Naive thymus-derived CD4-positive, alpha-beta T cell (primary cell): ENCODE data around the gene EIF4EBP2. TPM values are rescaled to one million over a fixed set of nuclear protein-coding genes. Genes with fewer than 3 reads are reported as not detected.

Experiments used
- ATAC-seq: fragments of 150-1000 bp; cut with Tn5 transposase; 2 replicates; pipeline ENCODE4 v1.10.0; 2021; ENCODE audit warnings: mild to moderate bottlenecking, moderate library complexity
- CTCF ChIA-PET: fragments of 350-600 bp; sonication (Branson Sonifier 250); formaldehyde crosslinking; loops from one replicate; lab custom pipeline; 2021; ENCODE audit warnings: antibody characterized with exemption; lab: Charles Lee
- POLR2A ChIA-PET: fragments of 350-600 bp; sonication (Branson Sonifier 250); formaldehyde crosslinking; loops from one replicate; lab custom pipeline; 2021; ENCODE audit warnings: antibody characterized with exemption, inconsistent platforms; lab: Charles Lee
- DNase-seq, 9 donors: peaks; one replicate each; pipeline versions ENCODE4 v3.0.0 to v3.0.0-alpha.2; 2020 to 2022; ENCODE audit warnings: mixed read lengths in 1 of 9
- H3K27ac ChIP-seq: one replicate; pipeline ENCODE4 v1.7.0; 2013; ENCODE audit warnings: mild to moderate bottlenecking, low read depth, low read length, moderate library complexity
- H3K27me3 ChIP-seq, 2 donors: one replicate each; pipeline ENCODE4 v1.7.0; 2013; ENCODE audit warnings: low read length in 2 of 2, mild to moderate bottlenecking in 2 of 2, moderate library complexity in 2 of 2; ENCODE audit not compliant: control insufficient read depth in 2 of 2, insufficient read depth in 2 of 2
- H3K36me3 ChIP-seq, 3 experiments: 1 replicate in 2 of 3; 2 replicates in 1 of 3; pipeline ENCODE4 v1.7.0; 2013; ENCODE audit warnings: low read length in 3 of 3, mild to moderate bottlenecking in 3 of 3, moderate library complexity in 1 of 3; ENCODE audit not compliant: insufficient read depth in 3 of 3, control insufficient read depth in 2 of 3
- H3K4me1 ChIP-seq, 2 donors: one replicate each; pipeline ENCODE4 v1.7.0; 2013; ENCODE audit warnings: low read length in 2 of 2, mild to moderate bottlenecking in 2 of 2, moderate library complexity in 1 of 2; ENCODE audit not compliant: control insufficient read depth in 2 of 2, insufficient read depth in 2 of 2
- H3K4me3 ChIP-seq: 2 replicates; pipeline ENCODE4 v1.7.0; 2013; ENCODE audit warnings: mild to moderate bottlenecking, low read length
- H3K9me3 ChIP-seq, 3 experiments: 1 replicate in 2 of 3; 2 replicates in 1 of 3; pipeline ENCODE4 v1.7.0; 2013; ENCODE audit warnings: low read length in 3 of 3; ENCODE audit not compliant: control insufficient read depth in 2 of 3
- H3K27ac Mint-ChIP-seq, 9 donors: one replicate each; pipeline ENCODE4 v1.8.0; 2020 to 2022; ENCODE audit warnings: mixed read lengths in 9 of 9, mild to moderate bottlenecking in 8 of 9, moderate library complexity in 5 of 9, inconsistent platforms in 2 of 9
- H3K27me3 Mint-ChIP-seq, 5 donors: one replicate each; pipeline ENCODE4 v1.8.0; 2021 to 2022; ENCODE audit warnings: mixed read lengths in 5 of 5, mild to moderate bottlenecking in 1 of 5
- H3K36me3 Mint-ChIP-seq, 5 donors: one replicate each; pipeline ENCODE4 v1.8.0; 2020 to 2022; ENCODE audit warnings: mixed read lengths in 5 of 5, mild to moderate bottlenecking in 3 of 5, inconsistent platforms in 1 of 5
- H3K4me1 Mint-ChIP-seq, 7 donors: one replicate each; pipeline ENCODE4 v1.8.0; 2020 to 2022; ENCODE audit warnings: mixed read lengths in 7 of 7, mild to moderate bottlenecking in 3 of 7, inconsistent platforms in 1 of 7
- H3K4me3 Mint-ChIP-seq, 10 donors: one replicate each; pipeline ENCODE4 v1.8.0; 2020 to 2022; ENCODE audit warnings: mild to moderate bottlenecking in 10 of 10, mixed read lengths in 10 of 10, moderate library complexity in 6 of 10, inconsistent platforms in 2 of 10
- H3K9me3 Mint-ChIP-seq, 11 donors: one replicate each; pipeline ENCODE4 v1.8.0; 2020 to 2022; ENCODE audit warnings: mixed read lengths in 11 of 11, mild to moderate bottlenecking in 4 of 11, inconsistent platforms in 1 of 11, moderate library complexity in 1 of 11
- intact Hi-C, 2 donors: fragments of 100-400 bp; cut with micrococcal nuclease; formaldehyde crosslinking; loops; one replicate each; pipeline ENCODE4 v1.15.1; 2023
- polyA plus RNA-seq, 2 donors: library from polyadenylated mRNA; unstranded; fragments of 300-500 nt; fragmentation: Illumina TruSeq; gene quantifications; one replicate each; pipeline ENCODE4 v1.2.3, GENCODE V29; 2021
- total RNA-seq, 6 experiments: library from RNA in 5 of 6; stranded (reverse) in 5 of 6; gene quantifications; 1 replicate in 5 of 6; 2 replicates in 1 of 6; pipeline ENCODE4 v1.2.3 and lab custom pipeline; 2021 to 2026

The EIF4EBP2 gene
- total and polyA plus RNA-seq, 7 experiments from 2014 or later: 33.5 to 54.3 (median 47.8) TPM

DNA sequence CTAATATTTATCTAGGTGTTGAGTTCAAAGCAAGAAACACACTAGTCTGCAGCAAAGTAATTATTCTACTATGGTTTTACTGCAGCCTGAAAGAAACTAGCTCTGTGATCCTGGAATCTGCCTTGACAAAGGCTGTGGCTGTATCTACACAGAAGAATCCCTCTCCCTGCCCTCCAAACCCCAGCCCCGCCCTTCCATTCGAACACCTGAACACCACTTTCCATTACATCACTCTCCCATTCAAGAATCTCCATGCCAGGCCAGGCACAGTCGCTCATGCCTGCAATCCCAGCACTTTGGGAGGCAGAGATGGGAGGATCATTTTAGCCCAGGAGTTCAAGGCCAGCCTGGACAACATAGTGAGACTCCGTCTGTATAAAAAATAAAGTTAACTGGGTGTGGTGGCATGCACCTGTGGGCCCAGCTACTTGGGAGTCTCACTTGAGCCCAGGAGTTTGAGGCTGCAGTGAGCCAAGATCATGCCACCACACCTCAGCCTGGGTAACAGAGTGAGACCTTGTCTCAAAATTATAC, 44.9 kb upstream of the EIF4EBP2 start:
- Histone ChIP-seq H3K36me3 (no peaks in the 10 kb centered on the region), H3K4me1 (no peaks in the 10 kb centered on the region), H3K9me3 (no peaks in the 10 kb centered on the region), H3K27ac (no peak overlapping the region), H3K4me3 (no peak overlapping the region), H3K27me3 (no peaks in the 10 kb centered on the region)
- H3K4me1 Mint-ChIP-seq: peaks cover under 1 to 34% (median 4%) of the 10 kb centered on the region in 7 donors
- no peak overlapping the region for H3K27ac Mint-ChIP-seq
- ChIA-PET POLR2A (interaction anchor here (0.7 to 1.4 kb wide), 2 partner anchors 135 to 157 kb away, joined by 3 read pairs; no protein-coding TSS in a partner anchor), CTCF (interaction anchor here (1.4 to 1.6 kb wide), 2 partner anchors 138 to 139 kb away, joined by 3 to 11 read pairs; no protein-coding TSS in a partner anchor)
- H3K9me3 Mint-ChIP-seq: no peaks in the 10 kb centered on the region
- H3K36me3 Mint-ChIP-seq: peaks cover 0 to 6% (median 3%) of the 10 kb centered on the region in 5 donors
- intact Hi-C loops: no loop called here
- DNase-seq (no peak), ATAC-seq (no peak)
- H3K4me3 Mint-ChIP-seq: no peak overlapping the region
- peaks cover 0 to 3% (median 0%) of the 10 kb centered on the region in 5 donors for H3K27me3 Mint-ChIP-seq

- peaks cover 0 to 3% (median 0%) of the 10 kb centered on the region in 5 donors for H3K27me3 Mint-ChIP-seq
- H3K27ac Mint-ChIP-seq: no peak overlapping the region
- H3K27ac ChIP-seq: no peak overlapping the region
- no peak overlapping the region for H3K4me3 ChIP-seq
- H3K9me3 Mint-ChIP-seq: no peaks in the 10 kb centered on the region
- ChIA-PET CTCF (interaction anchor here (0.5 to 0.7 kb wide), 2 partner anchors 22 to 54 kb away, joined by 3 read pairs; no protein-coding TSS in a partner anchor), POLR2A (interaction anchor here (0.7 kb wide), 1 partner anchor 138 kb away, joined by 4 read pairs; no protein-coding TSS in a partner anchor)
- H3K36me3 Mint-ChIP-seq: peaks cover 0 to 6% (median 3%) of the 10 kb centered on the region in 5 donors
- no peak for ATAC-seq
- no peak for DNase-seq
- no peaks in the 10 kb centered on the region for H3K9me3 ChIP-seq
- no peaks in the 10 kb centered on the region for H3K27me3 ChIP-seq
- no peaks in the 10 kb centered on the region for H3K36me3 ChIP-seq
- no peak overlapping the region for H3K4me3 Mint-ChIP-seq
- peaks cover 0 to 6% of the 10 kb centered on the region in 2 donors for H3K4me1 ChIP-seq
- peaks cover 9 to 33% (median 10%) of the 10 kb centered on the region in 7 donors for H3K4me1 Mint-ChIP-seq
- intact Hi-C loops: loop anchor here in 1 of 2 donors (5.0 kb wide), 1 partner anchor 42 kb away; the partner anchor contains the start of gene EIF4EBP2
Measured at GRCh38 chr10:70360215-70360614, 43.7 kb upstream of the EIF4EBP2 start.

GRCh38 chr10:70362328-70362727, 41.6 kb upstream of the EIF4EBP2 start:
- no peak overlapping the region for H3K27ac ChIP-seq
- ChIA-PET POLR2A (no interaction called here), CTCF (interaction anchor here (0.8 to 5.7 kb wide), 3 partner anchors 119 to 141 kb away, joined by 3 to 192 read pairs (median 11); no protein-coding TSS in a partner anchor)
- H3K9me3 ChIP-seq: no peaks in the 10 kb centered on the region
- peaks cover 0 to 6% of the 10 kb centered on the region in 2 donors for H3K4me1 ChIP-seq
- Mint-ChIP-seq H3K4me3 (no peak overlapping the region), H3K9me3 (no peaks in the 10 kb centered on the region), H3K4me1 (peaks cover 7 to 19% (median 9%) of the 10 kb centered on the region in 7 donors), H3K27me3 (peaks cover 0 to 3% (median 0%) of the 10 kb centered on the region in 5 donors), H3K27ac (peak overlapping the region in 1 of 9 donors; percentile 59), H3K36me3 (peaks cover 0 to 3% (median 0%) of the 10 kb centered on the region in 5 donors)
- H3K36me3 ChIP-seq: no peaks in the 10 kb centered on the region
- intact Hi-C loops: loop anchor here in 1 of 2 donors (5.0 kb wide), 1 partner anchor 40 kb away; the partner anchor contains the start of gene EIF4EBP2
- no peak overlapping the region for H3K4me3 ChIP-seq
- ATAC-seq: peak; percentile 12
- H3K27me3 ChIP-seq: no peaks in the 10 kb centered on the region
- DNase-seq: no peak

- H3K4me1 Mint-ChIP-seq: peaks cover 7 to 12% (median 9%) of the 10 kb centered on the region in 7 donors
- Histone ChIP-seq H3K27me3 (no peaks in the 10 kb centered on the region), H3K9me3 (no peaks in the 10 kb centered on the region), H3K36me3 (no peaks in the 10 kb centered on the region), H3K4me1 (peaks cover 0 to 6% of the 10 kb centered on the region in 2 donors), H3K27ac (no peak overlapping the region), H3K4me3 (no peak overlapping the region)
- ChIA-PET POLR2A (interaction anchor here (1.4 to 2.5 kb wide), 2 partner anchors 142 to 217 kb away, joined by 7 to 10 read pairs; partner anchors contain the start of gene TYSND1), CTCF (interaction anchor here (1.2 to 5.7 kb wide), 7 partner anchors 42 to 248 kb away, joined by 3 to 192 read pairs (median 11); no protein-coding TSS in a partner anchor)
- peaks cover 0 to 3% (median 0%) of the 10 kb centered on the region in 5 donors for H3K27me3 Mint-ChIP-seq
- H3K4me3 Mint-ChIP-seq: no peak overlapping the region
- no peak for ATAC-seq
- no peak overlapping the region for H3K27ac Mint-ChIP-seq
- intact Hi-C loops: loop anchor here in 1 of 2 donors (5.0 kb wide), 1 partner anchor 39 kb away; the partner anchor contains the start of gene EIF4EBP2
- H3K9me3 Mint-ChIP-seq: no peaks in the 10 kb centered on the region
- no peak for DNase-seq
- H3K36me3 Mint-ChIP-seq: peaks cover 0 to 3% (median 0%) of the 10 kb centered on the region in 5 donors
Measured at GRCh38 chr10:70363292-70363691, 40.7 kb upstream of the EIF4EBP2 start.

DNA sequence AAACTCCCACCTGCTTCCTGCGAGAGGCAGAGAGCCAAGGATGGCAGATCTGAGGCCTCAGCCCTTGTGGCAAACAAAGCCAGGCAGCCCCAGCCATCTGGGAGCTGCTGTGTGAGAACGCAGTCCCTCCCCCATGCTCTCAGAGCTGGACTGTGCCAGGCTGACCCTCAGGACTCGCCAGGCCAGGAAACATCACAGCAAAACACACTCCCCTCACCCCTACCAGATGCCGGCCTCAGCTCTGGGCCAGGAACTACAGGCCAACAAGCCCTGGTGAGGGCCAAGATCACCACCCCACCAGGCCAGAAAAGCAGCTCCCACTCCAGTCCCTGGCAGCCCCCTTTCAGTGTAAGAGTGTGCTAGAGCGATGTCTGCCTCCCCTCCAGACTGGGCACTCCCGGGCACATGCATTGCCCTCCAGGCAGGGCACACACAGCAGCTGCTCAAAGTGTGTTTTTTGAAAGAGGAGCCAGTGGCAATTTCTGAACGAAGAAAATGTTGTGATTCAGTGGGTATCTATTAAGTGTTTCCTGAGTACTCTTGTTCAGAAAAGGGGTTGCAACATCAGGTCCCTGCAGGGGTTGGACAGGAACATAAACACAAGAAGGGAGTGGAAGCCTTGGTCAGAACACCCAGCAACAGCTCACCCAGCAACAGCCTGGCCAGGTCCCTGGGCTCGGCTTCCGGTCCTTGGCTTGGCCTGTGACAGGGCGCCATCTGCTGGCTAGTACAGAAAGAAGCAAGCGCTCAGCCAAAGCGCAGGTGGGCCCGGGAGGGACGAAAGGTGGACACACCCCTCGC, 39.8 kb upstream of the EIF4EBP2 start:
- Histone ChIP-seq H3K4me3 (no peak overlapping the region), H3K27ac (no peak overlapping the region), H3K4me1 (peaks cover 0 to 6% of the 10 kb centered on the region in 2 donors), H3K27me3 (no peaks in the 10 kb centered on the region), H3K9me3 (no peaks in the 10 kb centered on the region), H3K36me3 (no peaks in the 10 kb centered on the region)
- H3K27ac Mint-ChIP-seq: peak overlapping the region in 4 of 9 donors; percentile 25 to 50 (median 36)
- ATAC-seq: peak; percentile 98
- H3K4me3 Mint-ChIP-seq: peak overlapping the region in 5 of 10 donors; percentile 23 to 71 (median 42)
- intact Hi-C loops: loop anchor here (1.0 to 5.0 kb wide), 6 partner anchors 38 to 280 kb away; partner anchors contain the start of genes EIF4EBP2 (in 2 of the 2) and TYSND1 (in 2 of the 2)
- peaks cover 7 to 12% (median 9%) of the 10 kb centered on the region in 7 donors for H3K4me1 Mint-ChIP-seq
- ChIA-PET POLR2A (interaction anchor here (0.9 to 2.5 kb wide), 6 partner anchors 132 to 220 kb away, joined by 3 to 10 read pairs (median 5); partner anchors contain the start of gene TYSND1), CTCF (interaction anchor here (0.6 to 5.7 kb wide), 16 partner anchors 9 to 529 kb away, joined by 3 to 192 read pairs (median 6); partner anchors contain the start of genes PPA1 and TYSND1)
- DNase-seq: peak; percentile 62 to 83 (median 77)
- H3K36me3 Mint-ChIP-seq: peaks cover 0 to 3% (median 0%) of the 10 kb centered on the region in 5 donors
- H3K9me3 Mint-ChIP-seq: no peaks in the 10 kb centered on the region
- H3K27me3 Mint-ChIP-seq: peaks cover 0 to 3% (median 0%) of the 10 kb centered on the region in 5 donors
